Spleen (tissue), 7 donors: ENCODE measurements around the gene SPON1.

Source experiments
- CTCF ChIP-seq, 11 experiments: fragments of 200-600 bp in 7 of 11; fragments of 450-650 bp in 4 of 11; sonication (generic) in 4 of 11; IDR thresholded peaks in 8 of 11; conservative IDR thresholded peaks in 3 of 11; 1 replicate in 7 of 11; 2 replicates in 4 of 11; pipeline versions ENCODE4 v1.4.0 to v1.8.0; 2016 to 2021; ENCODE audit warnings: antibody characterized with exemption in 11 of 11, inconsistent platforms in 4 of 11, mild to moderate bottlenecking in 1 of 11
- POLR2A ChIP-seq, 3 donors: fragments of 450-650 bp; IDR thresholded peaks; one replicate each; pipeline ENCODE4 v1.5.1; 2017; ENCODE audit warnings: antibody characterized with exemption in 3 of 3, mild to moderate bottlenecking in 1 of 3
- POLR2AphosphoS5 ChIP-seq, 3 donors: sonication (generic); formaldehyde crosslinking; IDR thresholded peaks; one replicate each; pipeline ENCODE4 v1.5.1; 2017; ENCODE audit warnings: antibody characterized with exemption in 3 of 3
- donor health status: DM: no; HTN: no; CAD: no; lungs with moderate emphysema.
- donor health status: DM: no; HTN: no; CAD: no.
- donor health status: DM: no; HTN: no; CAD: no.

- TF ChIP-seq CTCF (IDR thresholded peaks at IDR 0.05 in 8 of 11, conservative IDR thresholded peaks at IDR 0.05 in 3 of 11) (no peak), POLR2A (IDR thresholded peaks at IDR 0.05) (no peak), POLR2AphosphoS5 (IDR thresholded peaks at IDR 0.05) (no peak)
Observed at GRCh38 chr11:14117632-14118031, 155.1 kb downstream of the SPON1 start.
